HUDEP-2 (cell line): ENCODE data around the gene STARD13.

Experiments
- DNase-seq, 76 experiments: peaks; one replicate each; lab custom pipeline; 2025; ENCODE audit not compliant: unreplicated experiment in 76 of 76; lab: John Stamatoyannopoulos, UW

The STARD13 gene

GRCh38 chr13:33285420-33286124 is at the start of gene STARD13:
Gene STARD13 (minus strand): TSS chr13:33285755. CDS start chr13:33285638, 117 bp downstream.
- DNase-seq: peak in 16 of 76 experiments; percentile 0 to 29 (median 4)

DNA sequence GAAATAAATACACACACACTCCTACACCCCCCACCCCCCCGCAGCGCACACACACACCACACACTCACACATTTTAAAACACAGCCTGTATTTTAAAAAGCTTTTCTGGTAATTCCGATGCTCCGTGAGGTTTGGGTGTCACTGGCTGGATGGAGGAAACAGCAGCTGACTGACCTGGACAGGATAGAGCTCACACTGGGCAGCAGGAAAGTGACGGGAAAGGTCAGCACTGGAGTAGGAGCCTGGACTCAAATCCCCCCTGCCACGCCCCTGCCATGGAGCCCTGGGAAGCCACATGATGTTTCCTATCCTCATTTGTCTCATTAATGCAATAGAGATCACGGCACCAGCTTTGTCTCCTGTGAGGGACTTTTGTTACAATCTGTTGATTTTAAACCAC is 49.3 kb upstream of the STARD13 start:
- DNase-seq: no peak

GRCh38 chr13:33331962-33332361 is 46.4 kb upstream of the STARD13 start:
- no peak for DNase-seq

GRCh38 chr13:33330483-33330882 is 44.9 kb upstream of the STARD13 start:
- no peak for DNase-seq

- DNase-seq: no peak
These were observed 43.1 kb upstream of the STARD13 start for GRCh38 chr13:33328701-33329100.

DNA sequence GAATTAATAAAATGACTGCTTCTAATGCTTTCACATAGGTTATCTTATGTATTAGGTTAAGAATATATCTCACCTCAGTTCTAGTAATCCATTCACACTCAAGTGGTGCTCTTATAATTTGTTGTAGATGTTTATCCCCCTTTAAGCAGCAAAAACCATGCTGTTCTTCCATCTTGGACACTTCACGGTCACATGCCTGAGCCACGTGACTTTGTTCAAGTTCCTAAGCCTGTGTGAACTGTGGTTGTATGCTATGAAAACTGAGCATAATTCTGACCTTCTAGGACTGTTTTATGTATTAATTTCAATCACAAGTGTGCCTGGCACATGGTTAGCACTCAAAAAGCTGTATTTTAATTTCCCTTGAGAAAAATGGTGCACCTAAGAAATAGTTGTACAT is 41.2 kb upstream of the STARD13 start:
- DNase-seq: no peak

DNA sequence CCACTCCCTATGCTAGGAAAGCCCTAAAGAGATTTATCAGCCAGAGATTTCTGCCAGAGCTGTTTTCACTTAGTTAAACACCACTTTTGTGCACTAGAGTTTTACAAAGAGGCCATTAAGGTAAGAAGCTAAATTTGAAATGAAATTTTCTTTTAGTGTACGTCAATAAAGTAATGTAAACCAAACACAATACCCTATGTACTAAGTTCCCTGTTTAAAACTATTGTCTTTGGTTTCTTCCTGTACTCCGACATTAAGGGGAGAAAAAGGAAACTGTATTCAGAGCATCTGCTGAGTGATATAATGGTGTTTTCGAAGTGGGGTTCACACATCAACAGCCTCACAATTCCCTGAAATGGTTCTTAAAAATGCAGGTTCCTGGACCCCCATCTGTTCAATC is 40.7 kb upstream of the STARD13 start:
- DNase-seq: no peak

DNA sequence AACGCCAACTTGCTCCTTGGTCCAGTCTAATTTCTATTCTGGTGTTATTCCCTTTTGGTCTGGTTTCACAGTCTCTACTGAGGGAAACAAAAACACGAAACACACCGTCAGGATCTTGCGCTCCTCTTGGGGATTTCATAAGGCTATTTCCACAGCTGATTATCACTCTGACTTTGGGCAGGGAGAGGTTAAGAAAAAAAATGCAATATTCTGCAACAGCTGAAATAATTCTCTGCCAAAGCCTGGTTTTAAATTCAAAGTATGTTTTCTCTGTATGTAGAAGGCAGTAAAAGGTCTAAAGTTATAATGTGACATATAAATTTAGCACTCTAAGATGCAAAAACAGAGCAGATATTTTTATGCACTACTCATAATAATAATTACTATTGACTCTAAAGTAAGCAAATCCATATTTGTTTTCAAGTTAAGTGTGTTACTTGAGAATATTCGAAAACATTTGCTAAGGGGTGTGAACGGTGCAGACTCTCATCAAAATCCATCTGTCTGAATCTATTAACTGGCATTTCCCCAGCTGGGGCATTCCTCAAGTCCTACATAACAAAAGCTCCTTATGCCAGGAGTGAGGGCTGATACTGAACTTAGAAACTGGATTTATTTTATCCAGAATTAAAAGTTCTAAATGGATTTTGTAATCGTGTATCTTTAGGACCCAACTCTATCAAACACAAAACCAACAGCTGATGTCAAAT is 38.4 kb upstream of the STARD13 start:
- no peak for DNase-seq

DNA sequence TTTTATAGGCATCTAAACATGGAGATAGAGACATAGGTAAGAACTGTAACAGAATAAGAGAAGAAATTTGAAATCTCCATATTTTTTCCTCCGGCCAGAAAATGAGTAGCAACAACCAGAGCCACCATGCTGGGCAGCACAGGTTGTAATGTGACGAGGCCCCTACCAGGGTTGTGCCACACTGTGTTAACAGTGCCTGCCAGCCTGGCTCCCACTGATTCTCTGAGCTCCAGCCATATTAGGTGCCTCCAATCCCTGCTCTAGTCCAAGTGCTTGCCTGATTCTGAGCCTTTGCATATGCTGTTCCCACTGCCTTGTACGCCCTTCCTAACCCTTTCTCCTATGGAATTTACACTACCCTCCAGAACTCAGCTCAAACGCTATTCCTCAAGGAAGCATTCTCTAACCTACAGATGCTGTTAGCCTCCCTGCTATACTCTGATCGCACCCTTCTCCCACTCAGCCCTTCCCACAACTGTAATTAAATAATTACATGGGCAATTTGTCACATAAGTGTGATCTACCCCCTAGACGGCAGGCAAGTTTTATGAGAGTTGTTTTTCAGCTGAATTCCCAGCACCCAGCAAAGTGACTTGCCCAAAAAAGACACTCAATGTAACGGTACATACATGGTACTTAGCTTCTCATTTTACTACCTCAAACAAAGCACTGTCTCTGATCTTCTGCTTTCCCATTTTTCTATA is 37.6 kb upstream of the STARD13 start:
- DNase-seq: no peak

DNA sequence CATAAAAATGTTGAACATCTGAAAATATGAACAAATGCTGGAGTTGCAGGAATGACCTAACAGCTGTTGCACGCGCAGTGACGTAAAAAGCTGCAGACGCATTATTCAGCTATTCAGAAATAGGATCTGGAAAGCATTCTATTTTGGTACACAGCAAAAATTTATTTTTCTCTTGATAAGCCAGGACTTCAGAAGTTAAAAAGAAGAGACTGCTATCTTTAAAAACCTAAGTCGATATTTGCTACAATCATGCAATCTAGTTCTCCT is 36.9 kb upstream of the STARD13 start:
- no peak for DNase-seq

DNA sequence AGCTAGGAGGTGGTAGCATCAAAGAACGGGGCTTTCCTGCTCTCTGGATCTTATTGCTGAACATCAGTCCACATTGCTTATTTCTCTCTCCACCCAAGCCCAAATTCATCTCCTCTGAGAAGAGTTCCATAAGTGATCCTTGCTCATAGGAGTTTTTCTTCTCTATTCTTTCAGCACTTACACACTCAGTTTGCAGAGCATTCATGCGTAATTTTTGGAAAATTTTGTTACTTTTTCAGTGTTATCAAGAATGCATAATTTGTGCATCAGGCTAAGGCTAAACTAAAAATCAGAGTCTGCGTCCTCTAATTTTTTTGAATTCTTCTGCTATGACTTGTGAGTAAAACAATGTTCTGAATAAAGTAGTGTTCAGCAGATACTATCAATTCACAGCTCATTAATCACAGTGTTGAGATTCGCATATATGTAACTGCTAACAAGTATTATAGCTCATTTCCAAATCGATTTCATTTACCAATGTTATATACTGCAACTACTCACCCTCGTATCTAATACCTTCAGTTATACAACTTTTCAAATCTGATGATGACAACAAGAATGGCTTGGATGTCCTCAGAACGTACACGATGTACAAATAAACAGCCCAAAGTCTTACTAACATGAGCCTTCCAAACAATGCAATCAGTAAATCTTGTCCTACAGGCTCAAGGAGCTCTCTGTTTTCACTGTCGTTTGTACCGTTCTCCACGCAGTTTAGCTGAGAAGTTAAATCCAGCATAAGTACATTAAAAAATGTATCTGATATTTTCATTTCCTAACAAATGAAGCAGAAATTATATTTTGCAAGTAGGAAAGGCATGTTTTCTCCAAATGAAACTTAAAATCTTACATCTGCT is 36.4 kb upstream of the STARD13 start:
- no peak for DNase-seq

- no peak for DNase-seq
These were observed 34.3 kb upstream of the STARD13 start for GRCh38 chr13:33319859-33320258.

DNA sequence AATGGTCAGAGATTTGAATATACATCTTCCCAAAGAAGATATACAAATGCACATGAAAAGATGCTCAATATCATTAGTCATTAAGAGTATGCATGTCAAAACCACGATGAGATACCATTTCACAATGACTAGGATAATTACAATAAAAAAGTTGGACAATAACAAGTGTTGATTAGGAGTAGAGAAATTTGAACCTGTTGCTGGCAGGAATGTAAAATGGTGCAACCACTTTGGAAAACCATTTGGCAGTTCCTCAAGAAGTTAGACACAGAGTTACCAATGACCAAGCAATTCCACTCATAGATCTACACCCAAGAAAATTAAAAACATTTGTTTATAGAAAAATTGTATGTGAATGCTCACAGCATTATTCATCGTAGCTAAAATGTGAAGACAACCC is 33.2 kb upstream of the STARD13 start:
- no peak for DNase-seq

GRCh38 chr13:33318037-33318436 is 32.5 kb upstream of the STARD13 start:
- no peak for DNase-seq

- DNase-seq: no peak
These were observed 31.3 kb upstream of the STARD13 start for GRCh38 chr13:33316890-33317289.

DNA sequence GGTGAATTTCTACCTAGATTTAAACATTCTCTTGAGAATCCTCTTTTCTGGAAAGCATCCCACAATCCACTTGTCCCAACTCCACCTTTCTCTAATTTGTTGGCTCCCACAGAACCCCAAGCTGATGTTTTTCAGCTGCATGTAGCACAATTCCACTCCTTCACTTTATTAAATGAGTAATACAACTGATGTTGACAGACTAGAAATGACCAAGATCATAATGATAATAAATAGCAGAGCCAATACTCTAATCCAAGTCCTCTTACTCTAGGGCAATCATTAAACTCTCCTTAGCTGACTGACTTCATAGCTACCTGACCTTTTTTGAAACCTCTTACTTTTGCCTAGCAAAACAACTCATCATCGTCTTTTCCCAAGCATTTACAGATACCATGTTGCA is 27.9 kb upstream of the STARD13 start:
- no peak for DNase-seq

GRCh38 chr13:33312861-33313212 is 27.3 kb upstream of the STARD13 start:
- no peak for DNase-seq

GRCh38 chr13:33312150-33312860 is 26.8 kb upstream of the STARD13 start:
- peak in 1 of 76 experiments; percentile 1 for DNase-seq

DNA sequence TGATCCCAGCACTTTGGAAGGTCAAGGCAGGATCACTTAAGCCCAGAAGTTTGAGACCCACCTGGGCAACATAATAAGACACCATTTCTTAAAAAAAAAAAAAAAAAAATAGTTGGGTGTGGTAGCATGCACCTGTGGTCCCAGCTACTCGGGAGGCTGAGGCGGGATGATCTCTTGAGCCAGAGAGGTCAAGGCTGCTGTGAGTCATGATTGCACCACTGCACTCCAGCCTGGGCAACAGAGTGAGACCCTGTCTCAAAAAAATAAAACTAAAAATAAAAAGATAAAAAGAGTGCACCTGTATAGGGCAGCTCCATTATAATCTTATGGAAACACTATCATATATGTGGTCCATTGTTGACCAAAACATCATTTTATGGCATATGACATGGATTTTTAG is 25.5 kb upstream of the STARD13 start:
- no peak for DNase-seq

DNA sequence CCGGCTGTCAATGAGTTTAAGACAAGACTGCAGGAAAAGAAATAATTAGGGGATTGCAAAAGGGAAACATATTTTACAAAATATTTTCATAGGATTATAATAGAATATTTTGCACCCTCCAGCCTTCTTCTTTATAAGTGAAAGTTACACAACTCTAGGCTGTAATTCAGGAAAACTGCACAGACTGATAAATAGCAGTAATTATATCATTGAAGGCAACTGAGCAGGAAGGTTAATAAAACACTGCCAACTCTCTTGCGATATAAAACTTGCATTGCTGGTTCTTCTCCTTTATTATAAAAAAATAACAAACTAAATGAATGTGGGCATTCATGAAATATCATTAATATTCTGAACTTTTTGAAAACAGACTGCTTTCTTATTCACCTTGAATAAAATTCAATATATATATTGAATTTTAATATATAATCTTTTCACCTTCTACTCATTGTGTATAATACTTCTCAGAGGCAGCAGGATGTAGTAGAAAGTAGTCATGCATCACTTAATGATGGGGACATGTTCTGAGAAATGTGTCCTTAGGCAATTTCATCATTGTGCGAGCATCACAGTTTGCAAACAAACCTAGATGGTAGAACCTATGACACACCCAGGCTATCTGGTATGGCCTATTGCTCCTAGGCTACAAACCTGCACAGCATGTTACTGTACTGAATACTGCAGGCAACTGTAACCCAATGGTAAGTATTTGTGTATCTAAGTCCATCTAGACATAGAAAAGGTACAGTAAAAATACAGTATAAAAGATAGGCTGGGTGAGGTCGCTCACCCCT is 24.9 kb upstream of the STARD13 start:
- DNase-seq: no peak
